Ovary (tissue), 9 donors: ENCODE data around the gene PIK3R1. TPM values are rescaled to one million over a fixed set of nuclear protein-coding genes. Genes with fewer than 3 reads are reported as not detected.

Source experiments
- DNase-seq, 5 donors: peaks; one replicate each; pipeline ENCODE4 v3.0.0-alpha.2; 2019 to 2020
- H3K27ac ChIP-seq, 2 donors: fragments of 200-600 bp; one replicate each; pipeline versions ENCODE4 v1.5.1 to v1.8.0; 2019 to 2022
- H3K27me3 ChIP-seq: fragments of 200-600 bp; one replicate; pipeline ENCODE4 v1.8.0; 2022
- H3K36me3 ChIP-seq: fragments of 200-600 bp; sonication (generic); one replicate; pipeline ENCODE4 v1.5.1; 2019
- H3K4me1 ChIP-seq: one replicate; pipeline ENCODE4 v1.8.1; 2013; ENCODE audit warnings: mild to moderate bottlenecking, moderate library complexity; ENCODE audit not compliant: insufficient read depth
- H3K4me3 ChIP-seq: fragments of 200-600 bp; sonication (generic); one replicate; pipeline ENCODE4 v1.5.1; 2017
- H3K9me3 ChIP-seq, 2 donors: fragments of 200-600 bp in 1 of 2; sonication (generic) in 1 of 2; one replicate each; pipeline versions ENCODE4 v1.5.1 to v1.8.1; 2013 to 2019; ENCODE audit warnings: mild to moderate bottlenecking in 1 of 2, moderate library complexity in 1 of 2
- CTCF ChIP-seq, 3 donors: fragments of 450-650 bp in 2 of 3; fragments of 200-600 bp in 1 of 3; IDR thresholded peaks; one replicate each; pipeline versions ENCODE4 v1.5.1 to v1.8.0; 2016 to 2022; ENCODE audit warnings: antibody characterized with exemption in 3 of 3, mild to moderate bottlenecking in 1 of 3
- EP300 ChIP-seq: sonication (generic); formaldehyde crosslinking; IDR thresholded peaks from one replicate; pipeline ENCODE4 v1.6.1; 2017; ENCODE audit warnings: antibody characterized with exemption
- POLR2A ChIP-seq: fragments of 450-650 bp; IDR thresholded peaks from one replicate; pipeline ENCODE4 v1.6.1; 2017; ENCODE audit warnings: antibody characterized with exemption, mild to moderate bottlenecking, moderate library complexity
- WGBS, 3 donors: extraction: QIAGEN DNeasy Blood & Tissue Kit in 1 of 3; methylation state at CpG; one replicate each; pipeline versions ENCODE4 v1.1.5 to v1.1.7; 2013 to 2017; 5-methylcytosine and 5-hydroxymethylcytosine counted together
- intact Hi-C, 4 donors: fragments of 100-400 bp; cut with DNase I; formaldehyde crosslinking; loops; one replicate each; pipeline versions ENCODE4 v1.11.0 to v1.15.1; 2022 to 2023
- polyA plus RNA-seq, 2 donors: library from polyadenylated mRNA; stranded (reverse); fragments of 200-250 nt in 1 of 2; fragments of 350-450 nt in 1 of 2; fragmentation: Illumina TruSeq in 1 of 2; extraction: RNeasy Lipid Tissue Mini Kit (QIAGEN cat#74804) in 1 of 2; gene quantifications; one replicate each; pipeline ENCODE4 v1.2.3, GENCODE V29; 2013 to 2014
- total RNA-seq, 7 donors: library from RNA; depleted of rRNA in 2 of 7; stranded (reverse); fragments of >200 nt in 2 of 7; fragmentation: NEBNext Ultra II Directional in 3 of 7; extraction: Animal tissue kit (Norgen Biotek cat#: 25700) in 3 of 7; gene quantifications; one replicate each; pipeline versions ENCODE4 v1.1.0 to v1.2.4, GENCODE V29; 2016 to 2023
- donor health status: DM: no; HTN: no; CAD: no; lungs with moderate emphysema.
- donor health status: DM: no; HTN: no; CAD: no.
- donor health status: Bipolar disorder and iron deficiency.
- donor health status: DM: yes; HTN: yes; CAD: no.
- donor health status: DM: no; HTN: no; CAD: no.
- donor health status: DM: yes; HTN: yes; CAD: no.

PIK3R1 gene
- total and polyA plus RNA-seq, 9 donors: 25.2 to 206 (median 81.2) TPM

GRCh38 chr5:68285075-68285840 lies 69.7 kb downstream of the PIK3R1 start:
- Histone ChIP-seq H3K9me3 (no peaks in the 10 kb centered on the region), H3K4me1 (peaks cover 6% of the 10 kb centered on the region), H3K4me3 (no peak overlapping the region), H3K27me3 (no peaks in the 10 kb centered on the region), H3K36me3 (no peaks in the 10 kb centered on the region), H3K27ac (peak overlapping the region in 1 of 2 donors; percentile 8)
- no peak for TF ChIP-seq EP300
- no peak for TF ChIP-seq CTCF (IDR thresholded peaks at IDR 0.05)
- no peak for TF ChIP-seq POLR2A
- DNase-seq: no peak
- WGBS, 3 donors: 80 to 93% (median 89%) methylated on average over 3 of the region's 3 CpGs
- intact Hi-C loops: loop anchor here in 3 of 4 donors (5.0 kb wide), 1 partner anchor 677 kb away; no protein-coding TSS in a partner anchor

GRCh38 chr5:68285851-68286611 lies 70.5 kb downstream of the PIK3R1 start:
- H3K4me1 ChIP-seq: peaks cover 6% of the 10 kb centered on the region
- WGBS, 3 donors: 27 to 31% (median 30%) methylated on average over 4 of the region's 4 CpGs
- DNase-seq: no peak

GRCh38 chr5:68286612-68286912 lies 71.0 kb downstream of the PIK3R1 start:
- Histone ChIP-seq H3K4me1 (peaks cover 6% of the 10 kb centered on the region), H3K4me3 (no peak overlapping the region), H3K27ac (no peak overlapping the region), H3K9me3 (no peaks in the 10 kb centered on the region), H3K27me3 (no peaks in the 10 kb centered on the region), H3K36me3 (no peaks in the 10 kb centered on the region)
- intact Hi-C loops: loop anchor here in 3 of 4 donors (5.0 kb wide), 1 partner anchor 676 kb away; no protein-coding TSS in a partner anchor
- no peak for DNase-seq
- no peak for TF ChIP-seq CTCF (IDR thresholded peaks at IDR 0.05)
- no peak for TF ChIP-seq EP300
- TF ChIP-seq POLR2A: no peak
- WGBS, 3 donors: 11 to 31% (median 12%) methylated on average over 1 of the region's 1 CpG

More at GRCh38 chr5:68285851-68286611, 70.5 kb downstream of the PIK3R1 start:
- Histone ChIP-seq H3K36me3 (no peaks in the 10 kb centered on the region), H3K27me3 (no peaks in the 10 kb centered on the region), H3K4me3 (no peak overlapping the region), H3K9me3 (no peaks in the 10 kb centered on the region), H3K27ac (peak overlapping the region in 1 of 2 donors; percentile 8)
- intact Hi-C loops: loop anchor here in 3 of 4 donors (5.0 kb wide), 1 partner anchor 676 kb away; no protein-coding TSS in a partner anchor
- TF ChIP-seq EP300 (no peak), CTCF (IDR thresholded peaks at IDR 0.05) (peak; percentile 55 to 85 (median 71))

- intact Hi-C loops: loop anchor here in 3 of 4 donors (5.0 kb wide), 1 partner anchor 675 kb away; no protein-coding TSS in a partner anchor
- Histone ChIP-seq H3K27ac (peak overlapping the region in 1 of 2 donors; percentile 4), H3K27me3 (no peaks in the 10 kb centered on the region), H3K9me3 (no peaks in the 10 kb centered on the region), H3K4me3 (no peak overlapping the region), H3K4me1 (peaks cover 6% of the 10 kb centered on the region), H3K36me3 (no peaks in the 10 kb centered on the region)
- TF ChIP-seq CTCF (IDR thresholded peaks at IDR 0.05) (no peak), POLR2A (no peak), EP300 (no peak)
- 72 to 75% (median 72%) methylated on average over 8 of the region's 8 CpGs for WGBS, 3 donors
- no peak for DNase-seq
Observed at GRCh38 chr5:68287631-68287975, 72.0 kb downstream of the PIK3R1 start.
